Suprapubic skin (tissue), 4 donors: ENCODE measurements around the gene XXYLT1. TPM values are rescaled to one million over a fixed set of nuclear protein-coding genes. Genes with fewer than 3 reads are reported as not detected.

Experiments used
- DNase-seq, 2 donors: peaks; one replicate each; pipeline ENCODE4 v3.0.0-alpha.2; 2019; ENCODE audit warnings: low spot score in 2 of 2
- H3K27ac ChIP-seq: fragments of 200-600 bp; sonication (generic); one replicate; pipeline ENCODE4 v1.5.1; 2019
- H3K27me3 ChIP-seq: fragments of 200-600 bp; sonication (generic); one replicate; pipeline ENCODE4 v1.5.1; 2019
- H3K36me3 ChIP-seq: fragments of 200-600 bp; sonication (generic); one replicate; pipeline ENCODE4 v1.5.1; 2019
- H3K4me1 ChIP-seq: fragments of 200-600 bp; sonication (generic); one replicate; pipeline ENCODE4 v1.5.1; 2019
- H3K4me3 ChIP-seq: fragments of 200-600 bp; sonication (generic); one replicate; pipeline ENCODE4 v1.5.1; 2019; ENCODE audit warnings: mild to moderate bottlenecking
- H3K9me3 ChIP-seq: fragments of 200-600 bp; sonication (generic); one replicate; pipeline ENCODE4 v1.5.1; 2019
- EP300 ChIP-seq: sonication (generic); formaldehyde crosslinking; IDR thresholded peaks from one replicate; pipeline ENCODE4 v1.6.1; 2017; ENCODE audit warnings: antibody characterized with exemption
- POLR2A ChIP-seq, 2 donors: fragments of 450-650 bp; IDR thresholded peaks; one replicate each; pipeline ENCODE4 v1.6.1; 2017; ENCODE audit warnings: antibody characterized with exemption in 2 of 2, mild to moderate bottlenecking in 2 of 2, moderate library complexity in 2 of 2
- POLR2AphosphoS5 ChIP-seq, 3 donors: sonication (generic); formaldehyde crosslinking; IDR thresholded peaks; one replicate each; pipeline ENCODE4 v1.6.1; 2017; ENCODE audit warnings: antibody characterized with exemption in 3 of 3
- WGBS: methylation state at CpG from one replicate; pipeline ENCODE4 v1.1.5; 2018; 5-methylcytosine and 5-hydroxymethylcytosine counted together
- total RNA-seq, 4 donors: library from RNA; depleted of rRNA; stranded (reverse); fragments of >200 nt; gene quantifications; one replicate each; pipeline ENCODE4 v1.1.0, GENCODE V29; 2016
- TF ChIP-seq, protein P1 (sequence below), 2 donors: fragments of 200-600 bp in 1 of 2; fragments of 450-650 bp in 1 of 2; sonication (generic) in 1 of 2; IDR thresholded peaks; one replicate each; pipeline ENCODE4 v1.5.1; 2016 to 2019; ENCODE audit warnings: antibody characterized with exemption in 2 of 2, mild to moderate bottlenecking in 1 of 2, moderate library complexity in 1 of 2

XXYLT1 gene
- total RNA-seq, 4 donors from 2014 or later = 8.0 to 19.4 (median 13.2) TPM

DNA sequence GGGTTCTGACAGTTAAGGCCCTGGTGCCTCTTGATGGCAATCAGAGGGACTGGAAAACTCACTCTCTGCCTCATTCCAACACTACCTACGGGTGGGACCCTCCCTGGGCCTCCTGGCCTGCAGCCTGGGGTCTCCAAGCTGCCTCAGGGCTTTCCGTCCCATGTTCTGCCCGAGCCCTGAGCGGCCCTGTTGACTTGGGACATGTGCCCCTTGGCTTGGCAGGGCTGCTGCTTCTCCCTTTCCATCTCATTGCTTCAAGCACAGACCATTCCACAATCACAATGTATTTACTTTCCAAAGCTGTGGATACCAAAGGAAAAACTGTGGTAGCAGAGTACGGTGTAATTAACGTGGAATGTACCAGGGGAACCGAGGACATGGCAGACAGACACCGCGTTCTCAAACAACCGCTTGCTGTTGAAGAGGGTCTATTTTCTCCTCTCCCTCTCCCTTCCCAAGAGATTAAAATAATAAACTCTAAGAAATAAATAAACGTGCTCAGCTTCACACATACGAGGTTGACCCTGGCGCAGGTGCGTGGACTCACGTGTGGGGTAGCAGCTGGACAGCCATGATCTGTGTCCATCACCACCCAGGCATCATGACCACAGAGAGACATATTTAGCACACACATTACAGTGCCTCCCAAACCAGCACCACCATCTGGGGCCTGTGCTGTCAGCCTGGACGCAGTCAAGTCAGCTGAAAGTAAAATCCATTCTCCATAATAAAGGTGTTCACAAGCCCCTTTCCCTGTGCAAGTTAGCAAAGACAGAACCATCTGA lies 172.0 kb downstream of the XXYLT1 start:
- no peak for TF ChIP-seq POLR2AphosphoS5 (IDR thresholded peaks at IDR 0.05)
- no peaks in the 10 kb centered on the region for H3K9me3 ChIP-seq
- peak in 1 of 2 donors; percentile 41 for DNase-seq
- 92% methylated on average over 15 of the region's 16 CpGs for whole genome bisulfite sequencing
- H3K4me3 ChIP-seq = no peak overlapping the region
- no peaks in the 10 kb centered on the region for H3K36me3 ChIP-seq
- no peaks in the 10 kb centered on the region for H3K27me3 ChIP-seq
- no peak overlapping the region for H3K27ac ChIP-seq
- H3K4me1 ChIP-seq = peaks cover 23% of the 10 kb centered on the region

DNA sequence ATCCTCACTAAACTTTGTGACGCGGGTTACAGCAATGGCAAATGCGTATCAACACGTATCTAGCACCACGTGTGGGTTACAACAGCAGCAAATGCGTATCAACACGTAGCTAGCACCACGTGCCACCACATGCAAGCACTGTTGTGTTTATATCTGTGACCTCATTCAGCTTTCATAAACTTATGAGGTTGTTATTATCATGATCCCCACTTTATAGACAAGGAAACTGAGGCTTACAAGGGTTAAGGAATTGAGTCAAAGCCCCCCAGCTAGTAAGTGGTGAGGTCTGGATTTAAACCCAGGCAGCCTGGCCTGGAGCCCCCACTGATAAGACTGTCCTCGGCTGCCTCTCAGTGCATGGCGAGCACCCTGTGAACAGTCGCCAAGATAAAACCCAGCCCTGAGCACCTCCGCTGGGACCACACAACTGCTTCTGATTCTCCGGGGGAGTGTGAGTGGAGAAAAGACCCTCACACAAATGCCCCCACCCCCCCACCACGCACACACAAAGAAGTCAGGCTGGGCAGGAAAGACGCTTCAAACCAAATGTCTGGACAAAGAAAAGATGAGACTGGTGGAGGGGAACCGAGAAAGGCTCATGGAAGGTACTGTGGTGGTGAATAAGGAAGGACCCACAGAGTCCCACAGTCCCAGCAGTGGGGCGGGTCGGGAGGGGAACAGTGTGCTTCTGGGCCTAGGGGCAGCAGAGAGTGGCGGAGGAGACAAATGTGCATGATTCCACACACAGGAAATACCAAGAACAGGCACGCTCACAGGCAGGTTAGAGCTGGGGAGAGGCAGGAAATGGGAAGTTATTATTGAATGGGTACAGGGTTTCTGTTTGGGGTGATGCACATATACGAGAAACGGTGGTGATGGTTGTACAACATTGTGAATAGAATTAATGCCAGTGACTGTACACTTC lies 173.4 kb downstream of the XXYLT1 start:
- Histone ChIP-seq H3K27me3 (no peaks in the 10 kb centered on the region), H3K4me1 (peaks cover 20% of the 10 kb centered on the region), H3K4me3 (no peak overlapping the region), H3K36me3 (no peaks in the 10 kb centered on the region), H3K9me3 (no peaks in the 10 kb centered on the region), H3K27ac (no peak overlapping the region)
- peak in 1 of 2 donors; percentile 16 for DNase-seq
- WGBS = 75% methylated on average over 22 of the region's 22 CpGs
- no peak for TF ChIP-seq POLR2AphosphoS5 (IDR thresholded peaks at IDR 0.05)
- no peak for TF ChIP-seq POLR2A (IDR thresholded peaks at IDR 0.05)
- TF ChIP-seq EP300 = no peak
- TF ChIP-seq, protein P1, sequence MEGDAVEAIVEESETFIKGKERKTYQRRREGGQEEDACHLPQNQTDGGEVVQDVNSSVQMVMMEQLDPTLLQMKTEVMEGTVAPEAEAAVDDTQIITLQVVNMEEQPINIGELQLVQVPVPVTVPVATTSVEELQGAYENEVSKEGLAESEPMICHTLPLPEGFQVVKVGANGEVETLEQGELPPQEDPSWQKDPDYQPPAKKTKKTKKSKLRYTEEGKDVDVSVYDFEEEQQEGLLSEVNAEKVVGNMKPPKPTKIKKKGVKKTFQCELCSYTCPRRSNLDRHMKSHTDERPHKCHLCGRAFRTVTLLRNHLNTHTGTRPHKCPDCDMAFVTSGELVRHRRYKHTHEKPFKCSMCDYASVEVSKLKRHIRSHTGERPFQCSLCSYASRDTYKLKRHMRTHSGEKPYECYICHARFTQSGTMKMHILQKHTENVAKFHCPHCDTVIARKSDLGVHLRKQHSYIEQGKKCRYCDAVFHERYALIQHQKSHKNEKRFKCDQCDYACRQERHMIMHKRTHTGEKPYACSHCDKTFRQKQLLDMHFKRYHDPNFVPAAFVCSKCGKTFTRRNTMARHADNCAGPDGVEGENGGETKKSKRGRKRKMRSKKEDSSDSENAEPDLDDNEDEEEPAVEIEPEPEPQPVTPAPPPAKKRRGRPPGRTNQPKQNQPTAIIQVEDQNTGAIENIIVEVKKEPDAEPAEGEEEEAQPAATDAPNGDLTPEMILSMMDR (IDR thresholded peaks at IDR 0.05) = no peak

DNA sequence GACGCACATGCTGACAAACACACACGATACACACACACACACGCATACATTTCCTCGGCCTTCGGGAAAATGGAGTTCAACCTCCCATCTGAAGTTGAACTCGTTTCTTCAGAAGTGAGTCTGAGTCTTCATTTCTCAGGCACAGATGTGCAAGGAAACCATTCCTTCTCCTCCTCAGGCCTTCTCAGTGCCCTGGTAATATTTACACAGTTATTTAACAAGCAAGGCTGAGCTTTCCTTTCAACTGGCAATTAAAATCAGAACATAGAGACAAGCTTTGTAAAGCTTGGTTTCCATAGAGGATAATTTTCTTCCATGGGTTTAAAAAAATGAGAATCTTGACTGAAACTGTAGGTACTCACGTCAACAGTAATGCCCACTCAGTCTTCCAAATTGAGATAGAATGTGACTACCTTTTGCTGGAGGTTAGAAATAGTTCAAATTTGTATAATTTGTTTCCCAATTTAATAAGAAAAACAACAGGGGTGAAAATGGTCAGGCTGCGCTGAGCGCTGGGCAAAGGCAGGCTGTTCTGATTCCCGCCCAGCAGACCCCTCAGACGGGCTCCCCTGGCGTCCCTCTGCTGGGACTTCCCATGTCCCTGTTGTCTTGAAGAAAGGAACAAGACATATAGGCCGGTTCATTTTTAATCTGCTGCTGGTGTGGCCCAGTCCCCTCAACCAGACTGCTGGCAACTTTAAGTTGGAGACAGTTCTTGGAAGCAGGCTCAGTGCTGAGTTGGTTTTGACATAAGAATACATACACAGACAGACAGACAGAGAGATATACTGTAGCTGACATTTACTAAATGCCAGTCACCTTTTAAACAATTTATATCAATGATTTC lies 174.3 kb downstream of the XXYLT1 start:
- H3K9me3 ChIP-seq = no peaks in the 10 kb centered on the region
- peaks cover 18% of the 10 kb centered on the region for H3K4me1 ChIP-seq
- H3K27me3 ChIP-seq = no peaks in the 10 kb centered on the region
- no peak for TF ChIP-seq EP300
- no peak for TF ChIP-seq POLR2A (IDR thresholded peaks at IDR 0.05)
- TF ChIP-seq, protein P1 (IDR thresholded peaks at IDR 0.05) = no peak
- no peak for TF ChIP-seq POLR2AphosphoS5 (IDR thresholded peaks at IDR 0.05)
- H3K36me3 ChIP-seq = no peaks in the 10 kb centered on the region
- no peak for DNase-seq
- 93% methylated on average over 13 of the region's 13 CpGs for WGBS
- no peak overlapping the region for H3K4me3 ChIP-seq
- no peak overlapping the region for H3K27ac ChIP-seq

DNA sequence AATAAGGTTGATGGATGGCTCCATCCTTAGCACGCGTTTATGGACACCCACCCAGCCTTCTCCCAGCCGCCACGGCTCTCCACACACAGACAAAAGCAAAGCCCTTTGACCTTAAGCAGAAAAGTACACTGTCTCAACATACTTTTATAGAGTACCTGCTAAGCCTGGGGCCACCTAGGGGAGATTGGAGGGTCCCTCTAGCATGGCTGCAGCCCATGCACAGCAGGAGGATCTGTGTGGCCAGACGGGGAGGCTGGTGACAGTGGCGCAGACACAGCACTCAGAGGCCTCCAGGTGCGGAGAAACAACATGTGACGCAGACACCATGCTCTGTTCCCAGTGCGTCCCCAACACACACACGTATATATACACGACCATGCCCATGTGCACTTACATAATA lies 174.9 kb downstream of the XXYLT1 start:
- 96% methylated on average over 11 of the region's 11 CpGs for WGBS
- TF ChIP-seq EP300 = no peak
- TF ChIP-seq, protein P1 (IDR thresholded peaks at IDR 0.05) = no peak
- no peak for TF ChIP-seq POLR2AphosphoS5 (IDR thresholded peaks at IDR 0.05)
- TF ChIP-seq POLR2A (IDR thresholded peaks at IDR 0.05) = no peak
- DNase-seq = no peak
- Histone ChIP-seq H3K9me3 (no peaks in the 10 kb centered on the region), H3K27me3 (no peaks in the 10 kb centered on the region), H3K27ac (no peak overlapping the region), H3K36me3 (no peaks in the 10 kb centered on the region), H3K4me3 (no peak overlapping the region), H3K4me1 (peaks cover 14% of the 10 kb centered on the region)

DNA sequence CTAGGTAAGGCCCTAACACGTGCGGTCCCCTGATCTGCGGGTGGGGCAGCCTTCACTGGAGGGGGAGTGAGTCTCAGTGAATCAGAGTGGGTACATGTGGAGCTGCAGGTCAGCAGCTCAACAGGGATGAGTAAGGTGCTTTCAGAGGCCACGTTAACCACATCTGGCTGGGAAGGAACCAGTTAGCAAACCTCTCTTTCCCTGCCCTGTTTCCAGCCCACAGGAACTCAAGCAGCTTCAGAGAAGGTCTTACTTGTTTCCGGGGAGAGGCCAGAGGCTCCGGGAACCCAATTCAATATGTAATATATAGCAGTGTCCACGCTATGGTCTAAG lies 175.3 kb downstream of the XXYLT1 start:
- 91% methylated on average over 7 of the region's 7 CpGs for whole genome bisulfite sequencing
- Histone ChIP-seq H3K9me3 (no peaks in the 10 kb centered on the region), H3K36me3 (no peaks in the 10 kb centered on the region), H3K27me3 (no peaks in the 10 kb centered on the region), H3K4me3 (no peak overlapping the region), H3K27ac (no peak overlapping the region), H3K4me1 (peaks cover 10% of the 10 kb centered on the region)
- DNase-seq = no peak
- TF ChIP-seq POLR2AphosphoS5 (IDR thresholded peaks at IDR 0.05) = no peak
- no peak for TF ChIP-seq POLR2A (IDR thresholded peaks at IDR 0.05)
- no peak for TF ChIP-seq EP300
- TF ChIP-seq, protein P1 (IDR thresholded peaks at IDR 0.05) = no peak
